WTC11 (cell line): ENCODE data around the gene CHD3. TPM values are rescaled to one million over a fixed set of nuclear protein-coding genes. Genes with fewer than 3 reads are reported as not detected.
A peak's percentile ranks its signal among the peaks of the same experiment; 100 is the strongest.

Experiments
- ATAC-seq: fragments of 200-7000 bp; cut with Tn5 transposase; 2 replicates; pipeline ENCODE4 v1.10.0; 2021; ENCODE audit warnings: mild to moderate bottlenecking, moderate library complexity
- CTCF ChIA-PET: fragments of 300-600 bp; sonication (Branson Sonifier 250); formaldehyde crosslinking; loops from one replicate; lab custom pipeline; 2021; ENCODE audit warnings: antibody characterized with exemption; lab: Charles Lee
- POLR2A ChIA-PET: fragments of 350-600 bp; sonication (Branson Sonifier 250); formaldehyde crosslinking; loops from one replicate; lab custom pipeline; 2021; ENCODE audit warnings: antibody characterized with exemption; lab: Charles Lee
- DNase-seq: peaks from one replicate; pipeline ENCODE4 v3.0.0; 2021; ENCODE audit warnings: low spot score
- H3K27ac Mint-ChIP-seq: 2 replicates; pipeline ENCODE4 v1.8.0; 2021; ENCODE audit warnings: mixed read lengths
- H3K27me3 Mint-ChIP-seq: 2 replicates; pipeline ENCODE4 v1.8.0; 2021; ENCODE audit warnings: low read depth, mild to moderate bottlenecking, moderate library complexity, mixed read lengths
- H3K36me3 Mint-ChIP-seq: 2 replicates; pipeline ENCODE4 v1.8.0; 2021; ENCODE audit warnings: mixed read lengths
- H3K4me1 Mint-ChIP-seq: 2 replicates; pipeline ENCODE4 v1.8.0; 2022; ENCODE audit warnings: mixed read lengths
- H3K4me3 Mint-ChIP-seq: 2 replicates; pipeline ENCODE4 v1.8.0; 2021; ENCODE audit warnings: mild to moderate bottlenecking, moderate library complexity, mixed read lengths
- H3K9me3 Mint-ChIP-seq: 2 replicates; pipeline ENCODE4 v1.8.0; 2021; ENCODE audit warnings: mixed read lengths
- EMX1 ChIP-seq: fragments of 250-450 bp; sonication (Bioruptor Pico); IDR thresholded peaks from 2 replicates; pipeline ENCODE4 v1.8.0; 2021; ENCODE audit warnings: mild to moderate bottlenecking
- FOXK1 ChIP-seq: sonication (generic); formaldehyde crosslinking; IDR thresholded peaks from 2 replicates; pipeline ENCODE4 v1.8.0; 2022; ENCODE audit warnings: mild to moderate bottlenecking, moderate library complexity, missing genetic modification reagents
- FOXP1 ChIP-seq: sonication (generic); formaldehyde crosslinking; IDR thresholded peaks from 2 replicates; pipeline ENCODE4 v1.8.0; 2022; ENCODE audit warnings: missing genetic modification reagents, mild to moderate bottlenecking, moderate library complexity, borderline replicate concordance
- HMGA2 ChIP-seq: fragments of 250-450 bp; sonication (Bioruptor Pico); IDR thresholded peaks from 2 replicates; pipeline ENCODE4 v1.4.0; 2021; ENCODE audit warnings: mild to moderate bottlenecking, moderate library complexity
- IRF2 ChIP-seq: sonication (generic); formaldehyde crosslinking; IDR thresholded peaks from 2 replicates; pipeline ENCODE4 v1.8.0; 2022; ENCODE audit warnings: low read depth, missing genetic modification reagents, borderline replicate concordance
- JUN ChIP-seq: sonication (generic); formaldehyde crosslinking; IDR thresholded peaks from 2 replicates; pipeline ENCODE4 v1.8.0; 2023; ENCODE audit warnings: mild to moderate bottlenecking, missing genetic modification reagents
- NR2C2 ChIP-seq: sonication (generic); formaldehyde crosslinking; IDR thresholded peaks from 2 replicates; pipeline ENCODE4 v1.8.0; 2022; ENCODE audit warnings: mild to moderate bottlenecking, missing genetic modification reagents
- SOX15 ChIP-seq: fragments of 250-450 bp; sonication (Bioruptor Pico); IDR thresholded peaks from 2 replicates; pipeline ENCODE4 v1.9.0; 2021; ENCODE audit warnings: mild to moderate bottlenecking
- TCF7 ChIP-seq: sonication (generic); formaldehyde crosslinking; IDR thresholded peaks from 2 replicates; pipeline ENCODE4 v1.8.0; 2022; ENCODE audit warnings: mild to moderate bottlenecking, low read depth, missing genetic modification reagents, moderate library complexity
- ZBTB21 ChIP-seq: sonication (generic); formaldehyde crosslinking; IDR thresholded peaks from 2 replicates; pipeline ENCODE4 v1.8.1; 2023; ENCODE audit warnings: mild to moderate bottlenecking, missing genetic modification reagents, borderline replicate concordance
- ZNF317 ChIP-seq: sonication (generic); formaldehyde crosslinking; IDR thresholded peaks from 2 replicates; pipeline ENCODE4 v1.8.1; 2023; ENCODE audit warnings: low read depth, mild to moderate bottlenecking, moderate library complexity, missing genetic modification reagents, borderline replicate concordance
- total RNA-seq: library from RNA; stranded (reverse); gene quantifications from 3 replicates; pipeline ENCODE4 v1.2.3, GENCODE V29; 2021
- TF ChIP-seq, protein P1 (sequence below): sonication (generic); formaldehyde crosslinking; IDR thresholded peaks from 2 replicates; pipeline ENCODE4 v1.8.1; 2023; ENCODE audit warnings: mild to moderate bottlenecking, missing genetic modification reagents, moderate library complexity
- TF ChIP-seq, protein P2 (sequence below): fragments of 250-450 bp; sonication (Bioruptor Pico); IDR thresholded peaks from 2 replicates; pipeline ENCODE4 v1.9.0; 2021; ENCODE audit warnings: mild to moderate bottlenecking
- TF ChIP-seq, protein P3 (sequence below): sonication (generic); formaldehyde crosslinking; IDR thresholded peaks from 2 replicates; pipeline ENCODE4 v1.8.0; 2022; ENCODE audit warnings: mild to moderate bottlenecking, missing genetic modification reagents
- TF ChIP-seq, protein P4 (sequence below): sonication (generic); formaldehyde crosslinking; IDR thresholded peaks from 2 replicates; pipeline ENCODE4 v1.8.0; 2023; ENCODE audit warnings: mild to moderate bottlenecking, missing genetic modification reagents
- TF ChIP-seq, protein P5 (sequence below): sonication (generic); formaldehyde crosslinking; IDR thresholded peaks from 2 replicates; pipeline ENCODE4 v1.8.1; 2022; ENCODE audit warnings: mild to moderate bottlenecking, missing genetic modification reagents, moderate library complexity, borderline replicate concordance
- TF ChIP-seq, protein P6 (sequence below): sonication (generic); formaldehyde crosslinking; IDR thresholded peaks from 2 replicates; pipeline ENCODE4 v1.8.1; 2023; ENCODE audit warnings: mild to moderate bottlenecking, missing genetic modification reagents
- TF ChIP-seq, protein P7 (sequence below): sonication (generic); formaldehyde crosslinking; IDR thresholded peaks from 2 replicates; pipeline ENCODE4 v1.8.0; 2022; ENCODE audit warnings: mild to moderate bottlenecking, missing genetic modification reagents

CHD3 gene
- total RNA-seq, 1 experiment from 2014 or later, result 39.5 TPM

DNA sequence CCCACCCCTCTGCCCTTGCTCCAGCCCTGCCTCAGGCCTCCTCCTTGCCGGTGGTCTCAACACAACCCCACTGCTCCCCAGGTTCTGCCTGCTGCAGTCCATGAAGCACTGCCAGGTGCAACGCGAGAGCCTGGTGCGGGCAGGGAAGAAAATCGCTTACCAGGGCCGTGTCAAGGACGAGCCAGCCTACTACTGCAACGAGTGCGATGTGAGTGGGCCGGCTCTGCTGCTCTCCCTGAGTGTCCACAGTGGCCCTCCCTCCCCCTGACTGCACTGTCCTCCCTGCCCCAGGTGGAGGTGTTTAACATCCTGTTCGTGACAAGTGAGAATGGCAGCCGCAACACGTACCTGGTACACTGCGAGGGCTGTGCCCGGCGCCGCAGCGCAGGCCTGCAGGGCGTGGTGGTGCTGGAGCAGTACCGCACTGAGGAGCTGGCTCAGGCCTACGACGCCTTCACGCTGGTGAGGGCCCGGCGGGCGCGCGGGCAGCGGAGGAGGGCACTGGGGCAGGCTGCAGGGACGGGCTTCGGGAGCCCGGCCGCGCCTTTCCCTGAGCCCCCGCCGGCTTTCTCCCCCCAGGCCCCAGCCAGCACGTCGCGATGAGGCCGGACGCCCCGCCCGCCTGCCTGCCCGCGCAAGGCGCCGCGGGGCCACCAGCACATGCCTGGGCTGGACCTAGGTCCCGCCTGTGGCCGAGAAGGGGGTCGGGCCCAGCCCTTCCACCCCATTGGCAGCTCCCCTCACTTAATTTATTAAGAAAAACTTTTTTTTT is 35.5 kb upstream of the CHD3 start (continued):
- TF ChIP-seq, protein P1, sequence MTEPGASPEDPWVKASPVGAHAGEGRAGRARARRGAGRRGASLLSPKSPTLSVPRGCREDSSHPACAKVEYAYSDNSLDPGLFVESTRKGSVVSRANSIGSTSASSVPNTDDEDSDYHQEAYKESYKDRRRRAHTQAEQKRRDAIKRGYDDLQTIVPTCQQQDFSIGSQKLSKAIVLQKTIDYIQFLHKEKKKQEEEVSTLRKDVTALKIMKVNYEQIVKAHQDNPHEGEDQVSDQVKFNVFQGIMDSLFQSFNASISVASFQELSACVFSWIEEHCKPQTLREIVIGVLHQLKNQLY (CRISPR knock-in tag), result no peak

DNA sequence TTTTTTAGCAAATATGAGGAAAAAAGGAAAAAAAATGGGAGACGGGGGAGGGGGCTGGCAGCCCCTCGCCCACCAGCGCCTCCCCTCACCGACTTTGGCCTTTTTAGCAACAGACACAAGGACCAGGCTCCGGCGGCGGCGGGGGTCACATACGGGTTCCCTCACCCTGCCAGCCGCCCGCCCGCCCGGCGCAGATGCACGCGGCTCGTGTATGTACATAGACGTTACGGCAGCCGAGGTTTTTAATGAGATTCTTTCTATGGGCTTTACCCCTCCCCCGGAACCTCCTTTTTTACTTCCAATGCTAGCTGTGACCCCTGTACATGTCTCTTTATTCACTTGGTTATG is 34.9 kb upstream of the CHD3 start:
- TF ChIP-seq, protein P2, sequence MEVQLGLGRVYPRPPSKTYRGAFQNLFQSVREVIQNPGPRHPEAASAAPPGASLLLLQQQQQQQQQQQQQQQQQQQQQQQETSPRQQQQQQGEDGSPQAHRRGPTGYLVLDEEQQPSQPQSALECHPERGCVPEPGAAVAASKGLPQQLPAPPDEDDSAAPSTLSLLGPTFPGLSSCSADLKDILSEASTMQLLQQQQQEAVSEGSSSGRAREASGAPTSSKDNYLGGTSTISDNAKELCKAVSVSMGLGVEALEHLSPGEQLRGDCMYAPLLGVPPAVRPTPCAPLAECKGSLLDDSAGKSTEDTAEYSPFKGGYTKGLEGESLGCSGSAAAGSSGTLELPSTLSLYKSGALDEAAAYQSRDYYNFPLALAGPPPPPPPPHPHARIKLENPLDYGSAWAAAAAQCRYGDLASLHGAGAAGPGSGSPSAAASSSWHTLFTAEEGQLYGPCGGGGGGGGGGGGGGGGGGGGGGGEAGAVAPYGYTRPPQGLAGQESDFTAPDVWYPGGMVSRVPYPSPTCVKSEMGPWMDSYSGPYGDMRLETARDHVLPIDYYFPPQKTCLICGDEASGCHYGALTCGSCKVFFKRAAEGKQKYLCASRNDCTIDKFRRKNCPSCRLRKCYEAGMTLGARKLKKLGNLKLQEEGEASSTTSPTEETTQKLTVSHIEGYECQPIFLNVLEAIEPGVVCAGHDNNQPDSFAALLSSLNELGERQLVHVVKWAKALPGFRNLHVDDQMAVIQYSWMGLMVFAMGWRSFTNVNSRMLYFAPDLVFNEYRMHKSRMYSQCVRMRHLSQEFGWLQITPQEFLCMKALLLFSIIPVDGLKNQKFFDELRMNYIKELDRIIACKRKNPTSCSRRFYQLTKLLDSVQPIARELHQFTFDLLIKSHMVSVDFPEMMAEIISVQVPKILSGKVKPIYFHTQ, result no peak
- TF ChIP-seq, protein P3, sequence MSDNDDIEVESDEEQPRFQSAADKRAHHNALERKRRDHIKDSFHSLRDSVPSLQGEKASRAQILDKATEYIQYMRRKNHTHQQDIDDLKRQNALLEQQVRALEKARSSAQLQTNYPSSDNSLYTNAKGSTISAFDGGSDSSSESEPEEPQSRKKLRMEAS (CRISPR knock-in tag), result 0 out of 2 replicates have a peak, but pooled peaks have one; percentile 0
- TF ChIP-seq, protein P4, sequence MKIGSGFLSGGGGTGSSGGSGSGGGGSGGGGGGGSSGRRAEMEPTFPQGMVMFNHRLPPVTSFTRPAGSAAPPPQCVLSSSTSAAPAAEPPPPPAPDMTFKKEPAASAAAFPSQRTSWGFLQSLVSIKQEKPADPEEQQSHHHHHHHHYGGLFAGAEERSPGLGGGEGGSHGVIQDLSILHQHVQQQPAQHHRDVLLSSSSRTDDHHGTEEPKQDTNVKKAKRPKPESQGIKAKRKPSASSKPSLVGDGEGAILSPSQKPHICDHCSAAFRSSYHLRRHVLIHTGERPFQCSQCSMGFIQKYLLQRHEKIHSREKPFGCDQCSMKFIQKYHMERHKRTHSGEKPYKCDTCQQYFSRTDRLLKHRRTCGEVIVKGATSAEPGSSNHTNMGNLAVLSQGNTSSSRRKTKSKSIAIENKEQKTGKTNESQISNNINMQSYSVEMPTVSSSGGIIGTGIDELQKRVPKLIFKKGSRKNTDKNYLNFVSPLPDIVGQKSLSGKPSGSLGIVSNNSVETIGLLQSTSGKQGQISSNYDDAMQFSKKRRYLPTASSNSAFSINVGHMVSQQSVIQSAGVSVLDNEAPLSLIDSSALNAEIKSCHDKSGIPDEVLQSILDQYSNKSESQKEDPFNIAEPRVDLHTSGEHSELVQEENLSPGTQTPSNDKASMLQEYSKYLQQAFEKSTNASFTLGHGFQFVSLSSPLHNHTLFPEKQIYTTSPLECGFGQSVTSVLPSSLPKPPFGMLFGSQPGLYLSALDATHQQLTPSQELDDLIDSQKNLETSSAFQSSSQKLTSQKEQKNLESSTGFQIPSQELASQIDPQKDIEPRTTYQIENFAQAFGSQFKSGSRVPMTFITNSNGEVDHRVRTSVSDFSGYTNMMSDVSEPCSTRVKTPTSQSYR, result no peak
- TF ChIP-seq NR2C2, result no peak
- no peak for TF ChIP-seq ZBTB21 (CRISPR knock-in tag)
- Mint-ChIP-seq H3K4me1 (peaks cover 32% of the 10 kb centered on the region), H3K27me3 (peaks cover 30% of the 10 kb centered on the region), H3K4me3 (peak overlapping the region; percentile 63), H3K36me3 (no peaks in the 10 kb centered on the region), H3K9me3 (no peaks in the 10 kb centered on the region), H3K27ac (no peak overlapping the region)
- ChIA-PET POLR2A (interaction anchor here (1.0 kb wide), 1 partner anchor 18 kb away, joined by 5 read pairs; no protein-coding TSS in a partner anchor), CTCF (interaction anchor here (0.6 to 1.4 kb wide), 13 partner anchors 9 to 357 kb away, joined by 3 to 7 read pairs (median 3); partner anchors contain the start of gene KDM6B)
- DNase-seq (peak; percentile 57), ATAC-seq (no peak)

DNA sequence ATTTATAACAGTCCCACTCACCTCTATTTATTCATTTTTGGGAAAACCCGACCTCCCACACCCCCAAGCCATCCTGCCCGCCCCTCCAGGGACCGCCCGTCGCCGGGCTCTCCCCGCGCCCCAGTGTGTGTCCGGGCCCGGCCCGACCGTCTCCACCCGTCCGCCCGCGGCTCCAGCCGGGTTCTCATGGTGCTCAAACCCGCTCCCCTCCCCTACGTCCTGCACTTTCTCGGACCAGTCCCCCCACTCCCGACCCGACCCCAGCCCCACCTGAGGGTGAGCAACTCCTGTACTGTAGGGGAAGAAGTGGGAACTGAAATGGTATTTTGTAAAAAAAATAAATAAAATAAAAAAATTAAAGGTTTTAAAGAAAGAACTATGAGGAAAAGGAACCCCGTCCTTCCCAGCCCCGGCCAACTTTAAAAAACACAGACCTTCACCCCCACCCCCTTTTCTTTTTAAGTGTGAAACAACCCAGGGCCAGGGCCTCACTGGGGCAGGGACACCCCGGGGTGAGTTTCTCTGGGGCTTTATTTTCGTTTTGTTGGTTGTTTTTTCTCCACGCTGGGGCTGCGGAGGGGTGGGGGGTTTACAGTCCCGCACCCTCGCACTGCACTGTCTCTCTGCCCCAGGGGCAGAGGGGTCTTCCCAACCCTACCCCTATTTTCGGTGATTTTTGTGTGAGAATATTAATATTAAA is 34.4 kb upstream of the CHD3 start:
- no peaks in the 10 kb centered on the region for H3K36me3 Mint-ChIP-seq
- peak; percentile 43 for DNase-seq
- H3K27me3 Mint-ChIP-seq, result peaks cover 30% of the 10 kb centered on the region
- no peak overlapping the region for H3K27ac Mint-ChIP-seq
- ChIA-PET CTCF (interaction anchor here (1.2 kb wide), 1 partner anchor 134 kb away, joined by 3 read pairs; no protein-coding TSS in a partner anchor), POLR2A (interaction anchor here (1.0 kb wide), 1 partner anchor 18 kb away, joined by 5 read pairs; no protein-coding TSS in a partner anchor)
- peak overlapping the region; percentile 63 for H3K4me3 Mint-ChIP-seq
- H3K4me1 Mint-ChIP-seq, result peaks cover 38% of the 10 kb centered on the region
- H3K9me3 Mint-ChIP-seq, result no peaks in the 10 kb centered on the region
- ATAC-seq, result no peak
- TF ChIP-seq TCF7 (no peak), SOX15 (CRISPR knock-in tag) (no peak), EMX1 (CRISPR knock-in tag) (no peak), FOXP1 (CRISPR knock-in tag) (no peak), JUN (CRISPR knock-in tag) (no peak), HMGA2 (no peak), IRF2 (CRISPR knock-in tag) (no peak), ZNF317 (CRISPR knock-in tag) (no peak), FOXK1 (CRISPR knock-in tag) (no peak)
- TF ChIP-seq, protein P5, sequence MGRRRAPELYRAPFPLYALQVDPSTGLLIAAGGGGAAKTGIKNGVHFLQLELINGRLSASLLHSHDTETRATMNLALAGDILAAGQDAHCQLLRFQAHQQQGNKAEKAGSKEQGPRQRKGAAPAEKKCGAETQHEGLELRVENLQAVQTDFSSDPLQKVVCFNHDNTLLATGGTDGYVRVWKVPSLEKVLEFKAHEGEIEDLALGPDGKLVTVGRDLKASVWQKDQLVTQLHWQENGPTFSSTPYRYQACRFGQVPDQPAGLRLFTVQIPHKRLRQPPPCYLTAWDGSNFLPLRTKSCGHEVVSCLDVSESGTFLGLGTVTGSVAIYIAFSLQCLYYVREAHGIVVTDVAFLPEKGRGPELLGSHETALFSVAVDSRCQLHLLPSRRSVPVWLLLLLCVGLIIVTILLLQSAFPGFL, result no peak
- TF ChIP-seq, protein P6, sequence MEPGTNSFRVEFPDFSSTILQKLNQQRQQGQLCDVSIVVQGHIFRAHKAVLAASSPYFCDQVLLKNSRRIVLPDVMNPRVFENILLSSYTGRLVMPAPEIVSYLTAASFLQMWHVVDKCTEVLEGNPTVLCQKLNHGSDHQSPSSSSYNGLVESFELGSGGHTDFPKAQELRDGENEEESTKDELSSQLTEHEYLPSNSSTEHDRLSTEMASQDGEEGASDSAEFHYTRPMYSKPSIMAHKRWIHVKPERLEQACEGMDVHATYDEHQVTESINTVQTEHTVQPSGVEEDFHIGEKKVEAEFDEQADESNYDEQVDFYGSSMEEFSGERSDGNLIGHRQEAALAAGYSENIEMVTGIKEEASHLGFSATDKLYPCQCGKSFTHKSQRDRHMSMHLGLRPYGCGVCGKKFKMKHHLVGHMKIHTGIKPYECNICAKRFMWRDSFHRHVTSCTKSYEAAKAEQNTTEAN (CRISPR knock-in tag), result no peak
- TF ChIP-seq, protein P7, sequence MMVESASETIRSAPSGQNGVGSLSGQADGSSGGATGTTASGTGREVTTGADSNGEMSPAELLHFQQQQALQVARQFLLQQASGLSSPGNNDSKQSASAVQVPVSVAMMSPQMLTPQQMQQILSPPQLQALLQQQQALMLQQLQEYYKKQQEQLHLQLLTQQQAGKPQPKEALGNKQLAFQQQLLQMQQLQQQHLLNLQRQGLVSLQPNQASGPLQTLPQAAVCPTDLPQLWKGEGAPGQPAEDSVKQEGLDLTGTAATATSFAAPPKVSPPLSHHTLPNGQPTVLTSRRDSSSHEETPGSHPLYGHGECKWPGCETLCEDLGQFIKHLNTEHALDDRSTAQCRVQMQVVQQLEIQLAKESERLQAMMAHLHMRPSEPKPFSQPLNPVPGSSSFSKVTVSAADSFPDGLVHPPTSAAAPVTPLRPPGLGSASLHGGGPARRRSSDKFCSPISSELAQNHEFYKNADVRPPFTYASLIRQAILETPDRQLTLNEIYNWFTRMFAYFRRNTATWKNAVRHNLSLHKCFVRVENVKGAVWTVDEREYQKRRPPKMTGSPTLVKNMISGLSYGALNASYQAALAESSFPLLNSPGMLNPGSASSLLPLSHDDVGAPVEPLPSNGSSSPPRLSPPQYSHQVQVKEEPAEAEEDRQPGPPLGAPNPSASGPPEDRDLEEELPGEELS, result no peak
